Liver (tissue), 9 donors: ENCODE measurements around the gene GABRA5. TPM values are rescaled to one million over a fixed set of nuclear protein-coding genes. Genes with fewer than 3 reads are reported as not detected.

Source experiments
- DNase-seq: peaks from one replicate; pipeline ENCODE4 v3.0.0-alpha.2; 2017; ENCODE audit warnings: low spot score
- H3K27ac ChIP-seq, 2 donors: one replicate each; pipeline ENCODE4 v1.7.0; 2013; ENCODE audit warnings: inconsistent platforms in 2 of 2, low read length in 2 of 2, control low read depth in 1 of 2, low read depth in 1 of 2, mild to moderate bottlenecking in 1 of 2
- H3K27me3 ChIP-seq, 4 donors: one replicate each; pipeline versions ENCODE4 v1.6.1 to v1.7.0; 2013; ENCODE audit warnings: low read length in 3 of 4, inconsistent platforms in 1 of 4, mild to moderate bottlenecking in 1 of 4, moderate library complexity in 1 of 4; ENCODE audit not compliant: control insufficient read depth in 4 of 4, insufficient read depth in 4 of 4
- H3K36me3 ChIP-seq, 4 donors: one replicate each; pipeline versions ENCODE4 v1.6.1 to v1.7.0; 2013; ENCODE audit warnings: low read length in 3 of 4, mild to moderate bottlenecking in 3 of 4, low read depth in 1 of 4, moderate library complexity in 1 of 4; ENCODE audit not compliant: control insufficient read depth in 4 of 4, insufficient read depth in 3 of 4
- H3K4me1 ChIP-seq, 4 donors: one replicate each; pipeline versions ENCODE4 v1.6.1 to v1.7.0; 2013; ENCODE audit warnings: low read length in 3 of 4, mild to moderate bottlenecking in 3 of 4, moderate library complexity in 1 of 4; ENCODE audit not compliant: control insufficient read depth in 4 of 4, insufficient read depth in 4 of 4
- H3K4me3 ChIP-seq, 3 donors: one replicate each; pipeline versions ENCODE4 v1.6.1 to v1.7.0; 2013; ENCODE audit warnings: low read length in 3 of 3, control low read depth in 1 of 3, low read depth in 1 of 3, mild to moderate bottlenecking in 1 of 3
- H3K9ac ChIP-seq, 2 donors: one replicate each; pipeline ENCODE4 v1.7.0; 2013; ENCODE audit warnings: low read length in 2 of 2, mild to moderate bottlenecking in 2 of 2, moderate library complexity in 2 of 2, control low read depth in 1 of 2, low read depth in 1 of 2
- H3K9me3 ChIP-seq, 4 donors: one replicate each; pipeline versions ENCODE4 v1.6.1 to v1.7.0; 2013; ENCODE audit warnings: low read length in 3 of 4; ENCODE audit not compliant: control insufficient read depth in 4 of 4
- ATF3 ChIP-seq: IDR thresholded peaks from 2 replicates; pipeline ENCODE4 v1.6.1; 2016; ENCODE audit warnings: antibody characterized with exemption
- CTCF ChIP-seq: fragments of 150-350 bp; IDR thresholded peaks from 2 replicates; pipeline ENCODE4 v1.5.1; 2017; ENCODE audit warnings: improper control_type of control experiment, low read depth, low read length; ENCODE audit not compliant: missing input control
- EGR1 ChIP-seq, 2 donors: IDR thresholded peaks; 2 replicates each; pipeline ENCODE4 v1.6.1; 2016 to 2018; ENCODE audit warnings: antibody characterized with exemption in 2 of 2, low read depth in 2 of 2
- FOXA1 ChIP-seq: IDR thresholded peaks from 2 replicates; pipeline ENCODE4 v1.6.1; 2016; ENCODE audit warnings: antibody characterized with exemption
- FOXA2 ChIP-seq: IDR thresholded peaks from 2 replicates; pipeline ENCODE4 v1.6.1; 2016; ENCODE audit warnings: antibody characterized with exemption
- HNF4A ChIP-seq, 2 donors: conservative IDR thresholded peaks; 2 replicates each; pipeline ENCODE4 v1.6.1; 2016; ENCODE audit warnings: antibody characterized with exemption in 2 of 2, mild to moderate bottlenecking in 2 of 2
- HNF4G ChIP-seq: IDR thresholded peaks from 2 replicates; pipeline ENCODE4 v1.6.1; 2016; ENCODE audit warnings: antibody characterized with exemption
- JUND ChIP-seq, 2 donors: IDR thresholded peaks; 2 replicates each; pipeline ENCODE4 v1.6.1; 2016; ENCODE audit warnings: antibody characterized with exemption in 2 of 2
- MAX ChIP-seq: IDR thresholded peaks from 2 replicates; pipeline ENCODE4 v1.6.1; 2016; ENCODE audit warnings: antibody characterized with exemption
- NR2F2 ChIP-seq: IDR thresholded peaks from 2 replicates; pipeline ENCODE4 v1.6.1; 2016; ENCODE audit warnings: antibody characterized with exemption
- RAD21 ChIP-seq, 2 donors: IDR thresholded peaks; 2 replicates each; pipeline ENCODE4 v1.6.1; 2016; ENCODE audit warnings: antibody characterized with exemption in 2 of 2, mild to moderate bottlenecking in 2 of 2
- REST ChIP-seq: IDR thresholded peaks from 2 replicates; pipeline ENCODE4 v1.6.1; 2016; ENCODE audit warnings: antibody characterized with exemption, mild to moderate bottlenecking
- RXRA ChIP-seq, 2 donors: IDR thresholded peaks; 2 replicates each; pipeline ENCODE4 v1.6.1; 2017 to 2018; ENCODE audit warnings: antibody characterized with exemption in 2 of 2, mild to moderate bottlenecking in 1 of 2
- SP1 ChIP-seq: IDR thresholded peaks from 2 replicates; pipeline ENCODE4 v1.6.1; 2018; ENCODE audit warnings: antibody characterized with exemption, mild to moderate bottlenecking
- TAF1 ChIP-seq: conservative IDR thresholded peaks from 2 replicates; pipeline ENCODE4 v1.6.1; 2016; ENCODE audit warnings: antibody characterized with exemption, mild to moderate bottlenecking
- YY1 ChIP-seq: IDR thresholded peaks from 2 replicates; pipeline ENCODE4 v1.6.1; 2016; ENCODE audit warnings: antibody characterized with exemption, mild to moderate bottlenecking
- ZBTB33 ChIP-seq: IDR thresholded peaks from 2 replicates; pipeline ENCODE4 v1.6.1; 2016; ENCODE audit warnings: antibody characterized with exemption
- WGBS: extraction: QIAGEN DNeasy Blood & Tissue Kit; methylation state at CpG from one replicate; pipeline ENCODE4 v1.1.7; 2013; 5-methylcytosine and 5-hydroxymethylcytosine counted together
- polyA plus RNA-seq, 2 donors: library from polyadenylated mRNA; stranded (reverse) in 1 of 2; unstranded in 1 of 2; fragments of 200-250 nt in 1 of 2; fragments of >200 nt in 1 of 2; fragmentation: Nextera tagmentation in 1 of 2; extraction: Ambion mirVana in 1 of 2; gene quantifications; one replicate each; pipeline versions ENCODE4 v1.2.1 to v1.2.3, GENCODE V29; 2013 to 2015
- total RNA-seq, 2 donors: library from RNA; depleted of rRNA; stranded (reverse); fragments of >200 nt; gene quantifications; one replicate each; pipeline ENCODE4 v1.2.3, GENCODE V29; 2014
- donor health status: healthy.
- donor health status: healthy.
- donor health status: healthy.
- donor health status: healthy.
- donor health status: healthy.

The GABRA5 gene
- total and polyA plus RNA-seq, 4 donors, result not detected

- H3K4me1 ChIP-seq, result peaks cover 0 to 9% (median 4%) of the 10 kb centered on the region in 4 donors
- WGBS, result 65% methylated on average over 3 of the region's 3 CpGs
- H3K27me3 ChIP-seq, result peaks cover 0 to 25% (median 7%) of the 10 kb centered on the region in 4 donors
- no peaks in the 10 kb centered on the region for H3K36me3 ChIP-seq
- no peak overlapping the region for H3K4me3 ChIP-seq
- H3K9me3 ChIP-seq, result no peaks in the 10 kb centered on the region
- H3K27ac ChIP-seq, result no peak overlapping the region
- no peak for TF ChIP-seq HNF4A (conservative IDR thresholded peaks at IDR 0.05)
- no peak for TF ChIP-seq CTCF
- TF ChIP-seq ATF3, result no peak
- TF ChIP-seq JUND (IDR thresholded peaks at IDR 0.05), result no peak
- TF ChIP-seq RAD21 (IDR thresholded peaks at IDR 0.05), result no peak
- TF ChIP-seq MAX, result no peak
- no peak for TF ChIP-seq RXRA (IDR thresholded peaks at IDR 0.05)
- TF ChIP-seq FOXA2, result no peak
- TF ChIP-seq FOXA1, result no peak
- no peak for TF ChIP-seq ZBTB33
- TF ChIP-seq NR2F2, result no peak
- no peak for TF ChIP-seq TAF1
- DNase-seq, result no peak
- H3K9ac ChIP-seq, result no peak overlapping the region
These were observed 2.8 kb downstream of the GABRA5 start for GRCh38 chr15:26869628-26870027.

- no peak for DNase-seq
- no peaks in the 10 kb centered on the region for H3K9me3 ChIP-seq
- TF ChIP-seq SP1, result no peak
- no peak for TF ChIP-seq HNF4G
- TF ChIP-seq YY1, result no peak
- no peak for TF ChIP-seq TAF1
- no peak for TF ChIP-seq EGR1 (IDR thresholded peaks at IDR 0.05; ENCODE audit: low read depth in 2 of 2)
- H3K4me1 ChIP-seq, result peaks cover 0 to 9% (median 4%) of the 10 kb centered on the region in 4 donors
- peaks cover 0 to 25% (median 7%) of the 10 kb centered on the region in 4 donors for H3K27me3 ChIP-seq
- no peak overlapping the region for H3K27ac ChIP-seq
- no peak overlapping the region for H3K9ac ChIP-seq
- H3K36me3 ChIP-seq, result no peaks in the 10 kb centered on the region
- no peak overlapping the region for H3K4me3 ChIP-seq
- 67% methylated on average over 3 of the region's 3 CpGs for WGBS
These were observed 3.5 kb downstream of the GABRA5 start for GRCh38 chr15:26870346-26870745.

- peaks cover 0 to 6% (median 3%) of the 10 kb centered on the region in 4 donors for H3K4me1 ChIP-seq
- peaks cover 0 to 18% (median 5%) of the 10 kb centered on the region in 4 donors for H3K27me3 ChIP-seq
- no peak overlapping the region for H3K4me3 ChIP-seq
- no peak overlapping the region for H3K9ac ChIP-seq
- no peaks in the 10 kb centered on the region for H3K36me3 ChIP-seq
- DNase-seq, result no peak
- no peaks in the 10 kb centered on the region for H3K9me3 ChIP-seq
- 40% methylated on average over 7 of the region's 7 CpGs for WGBS
- H3K27ac ChIP-seq, result no peak overlapping the region
- no peak for TF ChIP-seq REST
- TF ChIP-seq ATF3, result no peak
- TF ChIP-seq NR2F2, result no peak
- no peak for TF ChIP-seq ZBTB33
These were observed 5.3 kb downstream of the GABRA5 start for GRCh38 chr15:26872206-26872605.
